Calu3 (cell line): Measurements from ENCODE around the gene BSDC1. TPM values are rescaled to one million over a fixed set of nuclear protein-coding genes. Genes with fewer than 3 reads are reported as not detected.

Source experiments
- BruUV-seq: library from RNA; stranded (reverse); fragments of 400-500 nt; replicated peaks from 2 replicates; lab custom pipeline; 2021; lab: Mats Ljungman, UMichigan
- CTCF ChIA-PET: fragments of 300-600 bp; sonication (Branson Sonifier 250); formaldehyde crosslinking; loops from one replicate; lab custom pipeline; 2022; ENCODE audit warnings: antibody characterized with exemption; lab: Charles Lee
- DNase-seq: peaks from one replicate; pipeline ENCODE4 v3.0.0; 2022
- H3K27ac Mint-ChIP-seq: one replicate; pipeline ENCODE4 v1.8.0; 2022; ENCODE audit warnings: mixed read lengths; ENCODE audit not compliant: unreplicated experiment
- H3K27me3 Mint-ChIP-seq: one replicate; pipeline ENCODE4 v1.8.0; 2022; ENCODE audit warnings: mixed read lengths; ENCODE audit not compliant: unreplicated experiment
- H3K36me3 Mint-ChIP-seq: one replicate; pipeline ENCODE4 v1.8.0; 2022; ENCODE audit warnings: mild to moderate bottlenecking, moderate library complexity, mixed read lengths; ENCODE audit not compliant: insufficient read depth, unreplicated experiment
- H3K4me1 Mint-ChIP-seq: one replicate; pipeline ENCODE4 v1.8.0; 2022; ENCODE audit warnings: mild to moderate bottlenecking, low read depth, mixed read lengths; ENCODE audit not compliant: unreplicated experiment
- H3K4me3 Mint-ChIP-seq: one replicate; pipeline ENCODE4 v1.8.0; 2022; ENCODE audit warnings: mild to moderate bottlenecking, low read depth, moderate library complexity, mixed read lengths; ENCODE audit not compliant: unreplicated experiment
- H3K9me3 Mint-ChIP-seq: one replicate; pipeline ENCODE4 v1.8.0; 2022; ENCODE audit warnings: low read depth, mixed read lengths; ENCODE audit not compliant: unreplicated experiment
- intact Hi-C: fragments of 100-400 bp; cut with micrococcal nuclease; formaldehyde crosslinking; loops from one replicate; pipeline ENCODE4 v1.10.0; 2022; ENCODE audit not compliant: unreplicated experiment
- total RNA-seq: library from RNA; stranded (reverse); gene quantifications from 2 replicates; pipeline ENCODE4 v1.2.3, GENCODE V29; 2022
- TF ChIP-seq, protein P1 (sequence below): fragments of 200-600 bp; IDR thresholded peaks from one replicate; pipeline ENCODE4 v1.8.0; 2022; ENCODE audit warnings: antibody characterized with exemption; ENCODE audit not compliant: unreplicated experiment

BSDC1 gene
- total RNA-seq, 1 experiment from 2014 or later: 49.4 TPM

DNA sequence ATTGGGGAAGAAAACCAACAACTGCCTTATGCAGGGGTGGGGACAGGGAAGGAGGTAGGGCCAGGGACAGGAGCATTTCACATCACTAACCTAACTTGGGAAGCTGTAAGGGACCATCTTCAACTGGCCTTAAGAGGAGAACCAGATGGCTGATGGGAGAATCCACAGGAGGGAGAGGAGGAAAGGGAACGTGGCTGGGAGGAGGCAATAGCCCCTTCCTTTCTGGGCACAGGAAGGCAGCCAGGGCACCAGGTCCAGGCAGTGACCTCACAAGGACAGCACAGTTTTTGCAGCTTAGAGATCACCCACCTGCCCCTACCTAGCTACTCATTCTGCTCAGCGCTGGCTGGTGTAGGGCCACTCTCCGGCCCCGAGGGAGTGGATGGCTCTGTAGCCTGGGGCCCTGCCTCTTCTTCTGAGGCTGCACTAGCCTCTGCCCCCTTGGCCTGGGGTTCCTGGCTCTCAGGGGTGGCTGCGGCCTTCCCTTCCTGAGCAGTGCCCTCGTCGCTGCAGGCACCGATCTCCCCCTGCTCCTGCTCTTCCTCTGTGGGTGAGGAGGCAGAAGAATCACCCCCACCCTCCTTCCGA is 59.9 kb downstream of the BSDC1 start:
- TF ChIP-seq, protein P1, sequence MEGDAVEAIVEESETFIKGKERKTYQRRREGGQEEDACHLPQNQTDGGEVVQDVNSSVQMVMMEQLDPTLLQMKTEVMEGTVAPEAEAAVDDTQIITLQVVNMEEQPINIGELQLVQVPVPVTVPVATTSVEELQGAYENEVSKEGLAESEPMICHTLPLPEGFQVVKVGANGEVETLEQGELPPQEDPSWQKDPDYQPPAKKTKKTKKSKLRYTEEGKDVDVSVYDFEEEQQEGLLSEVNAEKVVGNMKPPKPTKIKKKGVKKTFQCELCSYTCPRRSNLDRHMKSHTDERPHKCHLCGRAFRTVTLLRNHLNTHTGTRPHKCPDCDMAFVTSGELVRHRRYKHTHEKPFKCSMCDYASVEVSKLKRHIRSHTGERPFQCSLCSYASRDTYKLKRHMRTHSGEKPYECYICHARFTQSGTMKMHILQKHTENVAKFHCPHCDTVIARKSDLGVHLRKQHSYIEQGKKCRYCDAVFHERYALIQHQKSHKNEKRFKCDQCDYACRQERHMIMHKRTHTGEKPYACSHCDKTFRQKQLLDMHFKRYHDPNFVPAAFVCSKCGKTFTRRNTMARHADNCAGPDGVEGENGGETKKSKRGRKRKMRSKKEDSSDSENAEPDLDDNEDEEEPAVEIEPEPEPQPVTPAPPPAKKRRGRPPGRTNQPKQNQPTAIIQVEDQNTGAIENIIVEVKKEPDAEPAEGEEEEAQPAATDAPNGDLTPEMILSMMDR: no peak
- CTCF ChIA-PET: no interaction called here
- H3K9me3 Mint-ChIP-seq: no peaks in the 10 kb centered on the region
- H3K4me1 Mint-ChIP-seq: peaks cover 65% of the 10 kb centered on the region
- no peak for DNase-seq
- intact Hi-C loops: no loop called here
- H3K36me3 Mint-ChIP-seq: peaks cover 72% of the 10 kb centered on the region
- no TSS peak for BruUV-seq
- peak overlapping the region; percentile 80 for H3K27ac Mint-ChIP-seq
- no peaks in the 10 kb centered on the region for H3K27me3 Mint-ChIP-seq
- H3K4me3 Mint-ChIP-seq: peak overlapping the region; percentile 85

DNA sequence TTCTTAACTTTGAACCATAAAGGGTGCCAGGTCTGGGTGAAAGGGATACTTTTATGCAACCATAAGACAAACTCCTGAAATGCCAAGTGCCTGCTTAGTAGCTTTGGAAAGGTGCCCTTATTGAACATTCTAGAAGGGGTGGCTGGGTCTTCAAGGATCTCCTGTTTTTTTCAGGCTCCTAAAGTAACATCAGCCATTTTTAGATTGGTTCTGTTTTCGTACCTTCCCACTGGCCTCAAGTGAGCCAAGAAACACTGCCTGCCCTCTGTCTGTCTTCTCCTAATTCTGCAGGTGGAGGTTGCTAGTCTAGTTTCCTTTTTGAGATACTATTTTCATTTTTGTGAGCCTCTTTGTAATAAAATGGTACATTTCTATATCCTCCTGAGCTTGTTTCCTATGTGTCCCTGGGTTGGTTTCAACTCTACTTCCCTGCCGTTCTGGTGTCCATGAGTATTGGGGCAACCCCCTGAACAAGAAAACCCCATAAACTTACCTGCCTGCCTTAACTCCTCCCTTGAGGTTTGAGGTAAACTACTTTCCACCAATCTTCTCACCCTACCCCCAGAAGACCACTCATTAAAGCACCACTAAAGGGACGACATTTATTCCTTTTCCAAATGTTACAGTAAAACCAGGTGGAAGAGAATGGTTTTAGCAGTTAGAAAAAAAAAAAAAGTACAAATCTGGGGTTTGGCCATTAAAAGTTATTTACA is 60.8 kb downstream of the BSDC1 start:
- TSS peak; percentile 86 for BruUV-seq
- H3K4me3 Mint-ChIP-seq: peak overlapping the region; percentile 85
- intact Hi-C loops: no loop called here
- CTCF ChIA-PET: interaction anchor here (0.9 to 1.4 kb wide), 3 partner anchors 17 to 42 kb away, joined by 3 to 5 read pairs (median 4); partner anchors contain the start of gene HDAC1
- DNase-seq: no peak
- peaks cover 78% of the 10 kb centered on the region for H3K36me3 Mint-ChIP-seq
- H3K27ac Mint-ChIP-seq: peak overlapping the region; percentile 80
- no peaks in the 10 kb centered on the region for H3K9me3 Mint-ChIP-seq
- no peaks in the 10 kb centered on the region for H3K27me3 Mint-ChIP-seq
- peaks cover 55% of the 10 kb centered on the region for H3K4me1 Mint-ChIP-seq
- TF ChIP-seq, protein P1: no peak

DNA sequence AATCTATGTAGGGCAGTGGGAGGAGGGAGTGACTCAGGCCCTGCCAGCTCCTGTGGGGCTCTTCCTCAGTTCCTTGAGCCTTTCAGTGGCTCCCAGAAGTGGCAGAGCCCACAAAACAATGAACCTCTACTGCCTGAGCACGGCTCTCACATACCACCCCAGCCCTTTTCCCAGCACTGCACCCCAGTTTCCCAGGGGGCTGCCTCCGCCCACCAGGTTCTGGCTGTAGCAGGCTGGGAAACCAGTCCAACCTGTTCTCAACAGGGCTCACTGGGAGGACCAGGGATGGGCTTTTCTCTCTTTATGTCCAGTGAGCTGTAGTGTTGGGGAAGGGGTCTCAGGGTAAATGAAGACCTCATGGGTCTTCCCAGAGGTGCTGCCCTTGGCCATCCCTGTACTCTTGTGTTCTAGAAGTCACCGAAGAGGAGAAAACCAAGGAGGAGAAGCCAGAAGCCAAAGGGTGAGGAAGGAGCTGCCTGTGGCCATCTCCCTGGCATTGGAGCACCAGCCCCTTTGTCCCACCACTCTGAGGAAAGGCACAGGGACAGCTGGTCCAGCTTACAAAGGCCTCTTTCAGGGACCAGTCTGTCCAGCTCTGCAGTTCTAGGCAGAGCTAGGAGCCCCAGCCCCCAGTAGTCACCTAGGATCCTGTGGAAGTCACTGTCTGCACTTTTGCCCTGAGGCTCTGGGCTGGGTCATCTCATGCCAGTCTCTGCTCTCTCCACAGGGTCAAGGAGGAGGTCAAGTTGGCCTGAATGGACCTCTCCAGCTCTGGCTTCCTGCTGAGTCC is 61.8 kb downstream of the BSDC1 start:
- H3K27ac Mint-ChIP-seq: peak overlapping the region; percentile 74
- TF ChIP-seq, protein P1: no peak
- no TSS peak for BruUV-seq
- H3K27me3 Mint-ChIP-seq: no peaks in the 10 kb centered on the region
- CTCF ChIA-PET: interaction anchor here (0.9 to 1.8 kb wide), 4 partner anchors 11 to 41 kb away, joined by 3 to 6 read pairs (median 4); partner anchors contain the start of gene HDAC1
- H3K4me3 Mint-ChIP-seq: peak overlapping the region; percentile 18
- H3K36me3 Mint-ChIP-seq: peaks cover 81% of the 10 kb centered on the region
- H3K4me1 Mint-ChIP-seq: peaks cover 46% of the 10 kb centered on the region
- no peaks in the 10 kb centered on the region for H3K9me3 Mint-ChIP-seq
- intact Hi-C loops: no loop called here
- peak; percentile 58 for DNase-seq

DNA sequence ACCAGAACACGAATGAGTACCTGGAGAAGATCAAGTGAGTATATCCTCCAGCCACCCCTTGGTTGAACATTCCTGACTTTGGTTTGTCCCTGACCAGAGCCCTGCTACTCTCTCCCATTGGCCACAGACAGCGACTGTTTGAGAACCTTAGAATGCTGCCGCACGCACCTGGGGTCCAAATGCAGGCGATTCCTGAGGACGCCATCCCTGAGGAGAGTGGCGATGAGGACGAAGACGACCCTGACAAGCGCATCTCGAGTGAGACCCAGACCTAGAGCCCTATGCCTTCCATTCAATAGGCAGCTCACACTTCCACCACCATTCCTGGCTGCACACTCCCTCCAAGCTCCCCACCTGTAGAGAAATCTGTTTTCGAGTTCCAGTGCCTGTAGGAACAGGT is 62.7 kb downstream of the BSDC1 start:
- peaks cover 74% of the 10 kb centered on the region for H3K36me3 Mint-ChIP-seq

More for the DNA sequence above, 62.7 kb downstream of the BSDC1 start:
- CTCF ChIA-PET: interaction anchor here (1.8 kb wide), 1 partner anchor 10 kb away, joined by 6 read pairs; no protein-coding TSS in a partner anchor
- Mint-ChIP-seq H3K27ac (peak overlapping the region; percentile 74), H3K4me1 (peaks cover 37% of the 10 kb centered on the region), H3K4me3 (no peak overlapping the region), H3K9me3 (no peaks in the 10 kb centered on the region), H3K27me3 (no peaks in the 10 kb centered on the region)
- intact Hi-C loops: no loop called here
- TF ChIP-seq, protein P1: no peak
- BruUV-seq: no TSS peak
- DNase-seq: no peak
